ENCODE measurements around the gene TBC1D3H.
"Not testable (repeated sequence)": the region's sequence is repeated elsewhere in the genome, so short reads cannot be mapped to it uniquely, and the experiment has no call there.

The TBC1D3H gene

GRCh38 chr17:36388385-36389245 lies at the start of gene TBC1D3H:
TBC1D3H (minus strand) TSS chr17:36388435; CDS start chr17:36386895, 1,540 bp downstream.
- not testable (repeated sequence) for DNase-seq

GRCh38 chr17:36428891-36429290 lies 40.7 kb upstream of the TBC1D3H start:
- DNase-seq = not testable (repeated sequence)

GRCh38 chr17:36415180-36415941 lies 27.1 kb upstream of the TBC1D3H start:
- DNase-seq = not testable (repeated sequence)

GRCh38 chr17:36390943-36391645 lies 2.9 kb upstream of the TBC1D3H start:
- not testable (repeated sequence) for DNase-seq

- DNase-seq = not testable (repeated sequence)
Observed at GRCh38 chr17:36375938-36376337, 12.3 kb downstream of the TBC1D3H start.

- DNase-seq = not testable (repeated sequence)
Observed at GRCh38 chr17:36362496-36362895, 25.7 kb downstream of the TBC1D3H start.
